Neural cell (in vitro differentiated cells): Measurements from ENCODE around the gene PLA2G4C. TPM values are rescaled to one million over a fixed set of nuclear protein-coding genes. Genes with fewer than 3 reads are reported as not detected.

Experiments
- H2AFZ ChIP-seq: fragments of 200-600, 300-800 bp; sonication (generic), shearing (Covaris generic); 2 replicates; pipeline ENCODE4 v1.6.0; 2014; ENCODE audit warnings: low read depth, mild to moderate bottlenecking, antibody characterized with exemption, low read length, moderate library complexity
- H3F3A ChIP-seq: fragments of 200-600 bp; shearing (Covaris generic); 2 replicates; pipeline ENCODE4 v1.6.1; 2016; ENCODE audit warnings: mild to moderate bottlenecking, moderate library complexity, mixed read lengths, antibody characterized with exemption, low read length; ENCODE audit not compliant: insufficient read depth, poor library complexity, severe bottlenecking
- H3K27ac ChIP-seq: fragments of 200-600, 300-800 bp; sonication (generic), shearing (Covaris generic); 2 replicates; pipeline ENCODE4 v1.5.1; 2014; ENCODE audit warnings: mild to moderate bottlenecking, low read length, moderate library complexity
- H3K27me3 ChIP-seq: fragments of 300-800, 200-600 bp; sonication (generic), shearing (Covaris generic); 2 replicates; pipeline ENCODE4 v1.6.0; 2014; ENCODE audit warnings: mild to moderate bottlenecking, low read depth, low read length, moderate library complexity; ENCODE audit not compliant: insufficient read depth
- H3K36me3 ChIP-seq: fragments of 300-800, 200-600 bp; sonication (generic), shearing (Covaris generic); 2 replicates; pipeline ENCODE4 v1.5.1; 2014; ENCODE audit warnings: mild to moderate bottlenecking, antibody characterized with exemption, low read length, moderate library complexity; ENCODE audit not compliant: insufficient read depth
- H3K4me2 ChIP-seq: fragments of 300-800, 200-600 bp; sonication (generic), shearing (Covaris generic); 2 replicates; pipeline ENCODE4 v1.6.0; 2014; ENCODE audit warnings: mild to moderate bottlenecking, low read length
- H3K4me3 ChIP-seq: fragments of 300-800, 200-600 bp; sonication (generic), shearing (Covaris generic); 2 replicates; pipeline ENCODE4 v1.5.1; 2014; ENCODE audit warnings: mild to moderate bottlenecking, low read length, moderate library complexity
- H3K79me2 ChIP-seq: fragments of 200-600 bp; shearing (Covaris generic); replicated peaks from 2 replicates; pipeline ENCODE4 v1.6.0; 2014; ENCODE audit warnings: mild to moderate bottlenecking, low read length, moderate library complexity; ENCODE audit not compliant: insufficient read depth
- H3K9ac ChIP-seq: fragments of 300-800, 200-600 bp; sonication (generic), shearing (Covaris generic); 2 replicates; pipeline ENCODE4 v1.6.1; 2016; ENCODE audit warnings: mild to moderate bottlenecking, low read length, mixed read lengths
- H3K9me2 ChIP-seq: fragments of 200-600 bp; shearing (Covaris generic); 2 replicates; pipeline ENCODE4 v1.6.1; 2016; ENCODE audit warnings: mild to moderate bottlenecking, low read length, mixed read lengths; ENCODE audit not compliant: insufficient read depth
- H3K9me3 ChIP-seq: fragments of 200-600, 300-800 bp; sonication (generic), shearing (Covaris generic); 2 replicates; pipeline ENCODE4 v1.6.1; 2016; ENCODE audit warnings: mild to moderate bottlenecking, mixed run types, low read length, moderate library complexity, mixed read lengths
- H4K20me1 ChIP-seq: fragments of 200-600 bp; shearing (Covaris generic); 2 replicates; pipeline ENCODE4 v1.6.1; 2016; ENCODE audit warnings: mild to moderate bottlenecking, mixed run types; ENCODE audit not compliant: insufficient read depth
- CTCF ChIP-seq: fragments of 450-650 bp; IDR thresholded peaks from 2 replicates; pipeline ENCODE4 v1.5.1; 2014; ENCODE audit warnings: antibody characterized with exemption, mild to moderate bottlenecking, moderate library complexity; ENCODE audit not compliant: poor library complexity, severe bottlenecking
- EP300 ChIP-seq: fragments of 450-650 bp; conservative IDR thresholded peaks from 2 replicates; pipeline ENCODE4 v1.6.1; 2014; ENCODE audit warnings: antibody characterized with exemption, mild to moderate bottlenecking, moderate library complexity; ENCODE audit not compliant: poor library complexity, severe bottlenecking
- EZH2 ChIP-seq: fragments of 200-600, 300-800 bp; shearing (Covaris generic), sonication (generic); IDR thresholded peaks from 2 replicates; pipeline ENCODE4 v1.6.1; 2014; ENCODE audit warnings: antibody characterized with exemption, low read length, borderline replicate concordance, mild to moderate bottlenecking; ENCODE audit not compliant: insufficient read depth, poor library complexity, severe bottlenecking
- MXI1 ChIP-seq: fragments of 450-650 bp; conservative IDR thresholded peaks from 2 replicates; pipeline ENCODE4 v1.6.1; 2014; ENCODE audit warnings: antibody characterized with exemption, mild to moderate bottlenecking; ENCODE audit not compliant: poor library complexity, severe bottlenecking
- POLR2AphosphoS5 ChIP-seq: IDR thresholded peaks from 2 replicates; pipeline ENCODE4 v1.6.1; 2012
- RAD21 ChIP-seq: fragments of 450-650 bp; conservative IDR thresholded peaks from 2 replicates; pipeline ENCODE4 v1.6.1; 2014; ENCODE audit warnings: antibody characterized with exemption, mild to moderate bottlenecking, moderate library complexity
- REST ChIP-seq: IDR thresholded peaks from 2 replicates; pipeline ENCODE4 v1.6.1; 2012; ENCODE audit warnings: borderline replicate concordance
- SMC3 ChIP-seq: fragments of 450-650 bp; conservative IDR thresholded peaks from 2 replicates; pipeline ENCODE4 v1.6.1; 2014; ENCODE audit warnings: antibody characterized with exemption, mild to moderate bottlenecking, moderate library complexity; ENCODE audit not compliant: poor library complexity
- TAF1 ChIP-seq: IDR thresholded peaks from 2 replicates; pipeline ENCODE4 v1.6.1; 2012; ENCODE audit warnings: low read depth
- polyA plus RNA-seq: library from polyadenylated mRNA; depleted of rRNA; stranded (reverse); fragments of >200 nt; gene quantifications from 2 replicates; pipeline ENCODE4 v1.2.3, GENCODE V29; 2014

The PLA2G4C gene
- polyA plus RNA-seq, 1 donor from 2014 or later: 8.6 TPM

- no peaks in the 10 kb centered on the region for H3K27me3 ChIP-seq
- no peak overlapping the region for H3K4me3 ChIP-seq
- H3K79me2 ChIP-seq: no peaks in the 10 kb centered on the region
- TF ChIP-seq TAF1 (no peak), RAD21 (no peak), MXI1 (no peak), SMC3 (no peak)
- H2AFZ ChIP-seq: no peak overlapping the region
- no peaks in the 10 kb centered on the region for H4K20me1 ChIP-seq
- no peaks in the 10 kb centered on the region for H3K9me3 ChIP-seq
- no peak overlapping the region for H3K4me2 ChIP-seq
- no peaks in the 10 kb centered on the region for H3F3A ChIP-seq
- H3K9ac ChIP-seq: no peak overlapping the region
- no peaks in the 10 kb centered on the region for H3K9me2 ChIP-seq
- no peak overlapping the region for H3K27ac ChIP-seq
- H3K36me3 ChIP-seq: no peaks in the 10 kb centered on the region
Observed at GRCh38 chr19:48023518-48023917, 87.1 kb downstream of the PLA2G4C start.

GRCh38 chr19:48023011-48023410 is 87.6 kb downstream of the PLA2G4C start:
- Histone ChIP-seq H3K27ac (no peak overlapping the region), H3K27me3 (no peaks in the 10 kb centered on the region), H3K9me3 (no peaks in the 10 kb centered on the region), H3F3A (no peaks in the 10 kb centered on the region), H3K4me3 (no peak overlapping the region), H3K79me2 (no peaks in the 10 kb centered on the region), H3K9ac (no peak overlapping the region), H3K4me2 (no peak overlapping the region), H4K20me1 (no peaks in the 10 kb centered on the region), H3K9me2 (no peaks in the 10 kb centered on the region), H2AFZ (no peak overlapping the region), H3K36me3 (no peaks in the 10 kb centered on the region)
- no peak for TF ChIP-seq SMC3
- no peak for TF ChIP-seq CTCF
- TF ChIP-seq TAF1: no peak
- TF ChIP-seq RAD21: no peak
- no peak for TF ChIP-seq EZH2
- no peak for TF ChIP-seq MXI1

- no peak overlapping the region for H3K4me3 ChIP-seq
- H3K4me2 ChIP-seq: no peak overlapping the region
- H2AFZ ChIP-seq: no peak overlapping the region
- no peaks in the 10 kb centered on the region for H4K20me1 ChIP-seq
- no peaks in the 10 kb centered on the region for H3K9me2 ChIP-seq
- H3K36me3 ChIP-seq: no peaks in the 10 kb centered on the region
- no peaks in the 10 kb centered on the region for H3K27me3 ChIP-seq
- no peak overlapping the region for H3K9ac ChIP-seq
- no peaks in the 10 kb centered on the region for H3F3A ChIP-seq
- no peaks in the 10 kb centered on the region for H3K79me2 ChIP-seq
- no peak overlapping the region for H3K27ac ChIP-seq
- no peaks in the 10 kb centered on the region for H3K9me3 ChIP-seq
- TF ChIP-seq POLR2AphosphoS5: no peak
- TF ChIP-seq MXI1: no peak
- TF ChIP-seq EZH2: no peak
- no peak for TF ChIP-seq RAD21
- no peak for TF ChIP-seq SMC3
- TF ChIP-seq CTCF: no peak
- no peak for TF ChIP-seq REST
- no peak for TF ChIP-seq TAF1
- TF ChIP-seq EP300: no peak
Observed at GRCh38 chr19:48020686-48021085, 89.9 kb downstream of the PLA2G4C start.
